Endothelial cell of umbilical vein (primary cell): ENCODE measurements around the gene SIAH1. TPM values are rescaled to one million over a fixed set of nuclear protein-coding genes. Genes with fewer than 3 reads are reported as not detected.

Source experiments
- BruUV-seq: library from RNA; stranded (reverse); fragments of 400-500 nt; replicated peaks from 2 replicates; lab custom pipeline; 2021; lab: Mats Ljungman, UMichigan
- CTCF ChIA-PET: fragments of 300-600, 350-600 bp; sonication (Branson Sonifier 250); formaldehyde crosslinking; loops from one replicate; lab custom pipeline; 2021; ENCODE audit warnings: antibody characterized with exemption, inconsistent platforms; lab: Charles Lee
- POLR2A ChIA-PET: fragments of 300-600, 350-600 bp; sonication (Branson Sonifier 250); formaldehyde crosslinking; loops from one replicate; lab custom pipeline; 2021; ENCODE audit warnings: antibody characterized with exemption, inconsistent platforms; lab: Charles Lee
- DNase-seq: peaks from one replicate; pipeline ENCODE4 v3.0.0-alpha.2; 2011; ENCODE audit warnings: low read depth, low spot score
- FAIRE-seq: peaks from 2 replicates; lab custom pipeline; 2011; peaks lifted over from hg19 to GRCh38; lab: Jason Lieb, UNC
- H2AFZ ChIP-seq: 2 replicates; pipeline ENCODE4 v1.6.0; 2012; ENCODE audit warnings: low read depth, low read length, control low read depth, inconsistent platforms
- H3K27ac ChIP-seq: 2 replicates; pipeline ENCODE4 v1.5.1; 2011; ENCODE audit warnings: low read depth, mild to moderate bottlenecking, control low read depth, low read length, moderate library complexity; ENCODE audit not compliant: insufficient read depth
- H3K27me3 ChIP-seq, 2 experiments: 2 replicates each; pipeline versions ENCODE4 v1.6.0 to v1.6.1; 2011; ENCODE audit warnings: low read length in 2 of 2, mixed read lengths in 1 of 2; ENCODE audit not compliant: control insufficient read depth in 2 of 2, insufficient read depth in 2 of 2
- H3K36me3 ChIP-seq, 2 experiments: 2 replicates in 1 of 2; 3 replicates in 1 of 2; pipeline ENCODE4 v1.5.1; 2011; ENCODE audit warnings: low read length in 2 of 2, mild to moderate bottlenecking in 1 of 2, moderate library complexity in 1 of 2; ENCODE audit not compliant: control insufficient read depth in 2 of 2, insufficient read depth in 2 of 2; ENCODE audit errors: extremely low read depth in 1 of 2
- H3K4me1 ChIP-seq: 3 replicates; pipeline ENCODE4 v1.5.1; 2011; ENCODE audit warnings: mild to moderate bottlenecking, low read length; ENCODE audit not compliant: control insufficient read depth, insufficient read depth; ENCODE audit errors: extremely low read depth
- H3K4me2 ChIP-seq: 2 replicates; pipeline ENCODE4 v1.6.1; 2011; ENCODE audit warnings: low read length, control low read depth, mixed read lengths; ENCODE audit not compliant: insufficient read depth
- H3K4me3 ChIP-seq, 3 experiments: fragments of 200-600 bp in 1 of 3; sonication (generic), shearing (Covaris generic) in 1 of 3; replicated peaks in 1 of 3; 2 replicates each; pipeline ENCODE4 v1.5.1; 2011 to 2016; ENCODE audit warnings: control low read depth in 3 of 3, low read length in 3 of 3, mild to moderate bottlenecking in 2 of 3, inconsistent platforms in 1 of 3, low read depth in 1 of 3, moderate library complexity in 1 of 3; ENCODE audit not compliant: insufficient read depth in 1 of 3
- H3K79me2 ChIP-seq: 2 replicates; pipeline ENCODE4 v1.6.0; 2012; ENCODE audit warnings: low read length, inconsistent platforms; ENCODE audit not compliant: control insufficient read depth, insufficient read depth
- H3K9ac ChIP-seq: replicated peaks from 2 replicates; pipeline ENCODE3; 2011; ENCODE audit warnings: low read length, control low read depth; ENCODE audit not compliant: insufficient read depth; ENCODE audit errors: extremely low read depth
- H3K9me1 ChIP-seq: replicated peaks from 3 replicates; pipeline ENCODE4 v1.6.0; 2011; ENCODE audit warnings: mild to moderate bottlenecking, low read length; ENCODE audit not compliant: control insufficient read depth, insufficient read depth; ENCODE audit errors: extremely low read depth
- H3K9me3 ChIP-seq: replicated peaks from 2 replicates; pipeline ENCODE4 v1.5.1; 2012; ENCODE audit warnings: low read length, inconsistent platforms; ENCODE audit not compliant: control insufficient read depth, insufficient read depth
- H4K20me1 ChIP-seq: replicated peaks from 2 replicates; pipeline ENCODE3; 2011; ENCODE audit warnings: mild to moderate bottlenecking, low read length; ENCODE audit not compliant: control insufficient read depth, insufficient read depth; ENCODE audit errors: extremely low read depth
- CTCF ChIP-seq, 2 donors: IDR thresholded peaks; 1 replicate in 1 of 2; 2 replicates in 1 of 2; pipeline ENCODE4 v1.5.1; 2011; ENCODE audit warnings: low read length in 2 of 2, mild to moderate bottlenecking in 2 of 2, moderate library complexity in 2 of 2, control low read depth in 1 of 2, inconsistent platforms in 1 of 2, low read depth in 1 of 2; ENCODE audit not compliant: insufficient read depth in 1 of 2; ENCODE audit errors: extremely low read depth in 1 of 2
- EZH2 ChIP-seq: IDR thresholded peaks from 2 replicates; pipeline ENCODE4 v1.6.1; 2012; ENCODE audit warnings: borderline replicate concordance, low read depth, mild to moderate bottlenecking, moderate library complexity, low read length, inconsistent platforms; ENCODE audit not compliant: severe bottlenecking
- FOS ChIP-seq: IDR thresholded peaks from 2 replicates; pipeline ENCODE4 v1.6.1; 2011; ENCODE audit warnings: mild to moderate bottlenecking, low read length, moderate library complexity, borderline replicate concordance; ENCODE audit not compliant: insufficient read depth
- GATA2 ChIP-seq: IDR thresholded peaks from 2 replicates; pipeline ENCODE4 v1.7.0; 2011; ENCODE audit warnings: low read depth, mild to moderate bottlenecking, moderate library complexity, mixed read lengths, low read length; ENCODE audit not compliant: insufficient read length, insufficient read depth
- JUN ChIP-seq: IDR thresholded peaks from 2 replicates; pipeline ENCODE4 v1.6.1; 2011; ENCODE audit warnings: borderline replicate concordance, low read depth; ENCODE audit not compliant: insufficient read length, insufficient read depth
- MAX ChIP-seq: IDR thresholded peaks from 2 replicates; pipeline ENCODE4 v1.6.1; 2011; ENCODE audit not compliant: insufficient read depth, insufficient read length
- MYC ChIP-seq: IDR thresholded peaks from one replicate; pipeline ENCODE4 v1.6.1; 2011; ENCODE audit warnings: mild to moderate bottlenecking, low read depth, low read length
- POLR2A ChIP-seq: IDR thresholded peaks from 2 replicates; pipeline ENCODE4 v1.6.1; 2012; ENCODE audit warnings: low read depth, mild to moderate bottlenecking, control low read depth, low read length
- POLR2AphosphoS5 ChIP-seq: IDR thresholded peaks from 2 replicates; pipeline ENCODE4 v1.6.1; 2012; ENCODE audit warnings: low read depth, mild to moderate bottlenecking, control low read depth, low read length, moderate library complexity; ENCODE audit not compliant: insufficient read depth
- dilution Hi-C: fragments of 300-500 bp; cut with MboI; formaldehyde crosslinking; loops from one replicate; pipeline ENCODE4 v1.15.0; 2019; ENCODE audit warnings: low sequenced_read_pairs; ENCODE audit not compliant: extremely low pct_ligation_motif_present
- intact Hi-C: fragments of 100-400 bp; cut with micrococcal nuclease; formaldehyde crosslinking; loops from one replicate; pipeline ENCODE4 v1.10.0; 2022
- polyA plus RNA-seq, 4 experiments: library from polyadenylated mRNA; depleted of rRNA in 3 of 4; stranded (reverse) in 3 of 4; unstranded in 1 of 4; fragments of >200 nt; gene quantifications; 2 replicates each; pipeline versions ENCODE4 v1.2.1 to v1.2.3, GENCODE V29; 2011 to 2012; ENCODE audit warnings: missing spikeins in 1 of 4
- total RNA-seq: library from RNA; stranded (reverse); gene quantifications from 2 replicates; pipeline ENCODE4 v1.2.3, GENCODE V29; 2021

The SIAH1 gene
- total and polyA plus RNA-seq, 2 donors (not counting 3 experiments of a cell fraction or from before 2014, with no cell fraction given): 14.4 to 19.9 TPM

GRCh38 chr16:48361012-48361411 is 24.2 kb downstream of the SIAH1 start:
- Histone ChIP-seq H3K79me2 (peaks cover 62% of the 10 kb centered on the region), H3K4me2 (no peak overlapping the region), H3K9me1 (no peaks in the 10 kb centered on the region), H3K4me3 (no peak overlapping the region), H3K9ac (no peak overlapping the region), H4K20me1 (peaks cover 8% of the 10 kb centered on the region), H3K9me3 (no peaks in the 10 kb centered on the region), H2AFZ (no peak overlapping the region), H3K27me3 (no peaks in the 10 kb centered on the region), H3K4me1 (peaks cover 6% of the 10 kb centered on the region), H3K27ac (no peak overlapping the region), H3K36me3 (peaks cover 3 to 5% of the 10 kb centered on the region in 2 experiments)
- POLR2A ChIA-PET: no interaction called here
- FAIRE-seq (no peak), DNase-seq (no peak)
- TF ChIP-seq FOS (no peak), POLR2AphosphoS5 (no peak), EZH2 (no peak), JUN (no peak), POLR2A (no peak)
- dilution Hi-C loops (no loop called here), intact Hi-C loops (loop anchor here (10.0 kb wide), 1 partner anchor 1386 kb away; the partner anchor contains the start of gene DNAJA2)
- no TSS peak for BruUV-seq
- CTCF ChIA-PET: interaction anchor here (2.3 kb wide), 1 partner anchor 262 kb away, joined by 12 read pairs; no protein-coding TSS in a partner anchor

- TF ChIP-seq GATA2 (no peak), EZH2 (no peak), MYC (no peak), POLR2A (no peak), CTCF (IDR thresholded peaks at IDR 0.05; ENCODE audit: extremely low read depth in 1 of 2, insufficient read depth in 1 of 2, low read depth in 1 of 2, low read length in 2 of 2) (no peak), JUN (no peak), FOS (no peak), MAX (no peak), POLR2AphosphoS5 (no peak)
- FAIRE-seq: no peak
- no peak overlapping the region for H3K9ac ChIP-seq
- BruUV-seq: no TSS peak
- H3K4me1 ChIP-seq: no peaks in the 10 kb centered on the region
- intact Hi-C loops: loop anchor here (10.0 kb wide), 1 partner anchor 1385 kb away; the partner anchor contains the start of gene DNAJA2
- dilution Hi-C loops: no loop called here
- no peaks in the 10 kb centered on the region for H3K27me3 ChIP-seq
- ChIA-PET CTCF (interaction anchor here (1.4 to 2.3 kb wide), 2 partner anchors 264 to 271 kb away, joined by 4 to 12 read pairs; no protein-coding TSS in a partner anchor), POLR2A (interaction anchor here (0.5 kb wide), 1 partner anchor 262 kb away, joined by 3 read pairs; no protein-coding TSS in a partner anchor)
- H3K79me2 ChIP-seq: peaks cover 55% of the 10 kb centered on the region
- no peaks in the 10 kb centered on the region for H3K9me3 ChIP-seq
- H3K27ac ChIP-seq: no peak overlapping the region
- peaks cover 5% of the 10 kb centered on the region for H4K20me1 ChIP-seq
- H3K9me1 ChIP-seq: no peaks in the 10 kb centered on the region
- no peak for DNase-seq
- peaks cover 3 to 5% of the 10 kb centered on the region in 2 experiments for H3K36me3 ChIP-seq
- no peak overlapping the region for H3K4me2 ChIP-seq
- no peak overlapping the region for H2AFZ ChIP-seq
- H3K4me3 ChIP-seq: no peak overlapping the region
Observed at GRCh38 chr16:48359983-48360382, 25.2 kb downstream of the SIAH1 start.
